HG02571 (cell line): Measurements from ENCODE around the gene KRTAP1-3.
"Not testable (repeated sequence)": the region's sequence is repeated elsewhere in the genome, so short reads cannot be mapped to it uniquely, and the experiment has no call there.

Experiments
- ATAC-seq: cut with Tn5 transposase; IDR thresholded peaks from one replicate; pipeline ENCODE4 v1.9.1; 2021; ENCODE audit warnings: mild to moderate bottlenecking, moderate library complexity; ENCODE audit not compliant: unreplicated experiment

Gene KRTAP1-3

DNA sequence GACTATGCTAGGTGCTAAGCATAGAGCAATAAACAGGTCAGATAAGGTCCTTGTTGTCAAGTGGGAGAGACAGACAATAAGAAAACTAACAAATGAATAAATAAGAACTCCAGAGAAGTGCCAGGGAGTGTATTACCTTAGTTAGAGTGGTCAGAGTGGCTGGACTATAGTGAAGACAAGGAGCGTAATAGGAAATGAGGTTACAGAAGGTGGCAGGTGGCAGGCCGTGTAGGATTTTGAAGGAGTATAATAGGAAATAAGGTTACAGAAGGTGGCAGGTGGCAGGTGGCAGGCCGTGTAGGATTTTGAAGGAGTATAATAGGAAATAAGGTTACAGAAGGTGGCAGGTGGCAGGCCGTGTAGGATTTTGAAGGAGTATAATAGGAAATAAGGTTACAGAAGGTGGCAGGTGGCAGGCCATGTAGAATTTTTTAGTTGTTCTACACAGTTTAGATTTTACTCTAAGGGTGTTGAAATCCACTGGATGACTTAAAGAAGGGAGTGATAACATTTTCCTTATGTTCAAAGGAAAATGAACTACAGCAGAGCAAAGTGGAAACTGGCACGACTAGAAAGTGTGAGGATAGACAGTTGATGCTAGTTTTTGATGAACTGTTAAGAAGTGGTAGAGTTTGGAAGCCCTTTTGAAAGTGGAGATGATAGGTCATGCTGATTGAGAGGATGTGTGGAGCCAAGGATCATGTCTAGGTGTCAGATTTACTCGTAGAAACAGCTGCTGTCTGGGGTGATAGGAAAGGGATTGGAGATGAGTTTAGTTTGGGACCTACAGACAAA, 22.2 kb downstream of the KRTAP1-3 start:
- ATAC-seq, result no peak

DNA sequence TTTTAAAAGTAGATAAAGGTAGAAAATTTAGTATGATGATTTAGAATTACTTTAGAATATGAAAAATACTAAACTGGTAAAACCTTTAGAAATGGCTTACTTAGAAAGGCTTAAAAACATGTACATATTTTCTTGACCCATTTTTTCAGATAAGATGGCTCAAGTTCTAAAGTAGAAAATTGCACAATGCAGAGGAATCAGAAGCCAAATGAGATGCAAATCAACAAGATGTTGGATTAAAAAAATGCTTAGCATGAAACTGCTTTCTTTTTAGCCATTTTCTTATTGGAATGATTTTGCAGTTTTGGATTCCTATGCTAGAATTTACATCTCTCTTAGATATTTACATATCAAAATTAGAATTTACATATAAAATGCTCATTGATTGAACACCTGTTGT, 24.2 kb downstream of the KRTAP1-3 start:
- no peak for ATAC-seq

DNA sequence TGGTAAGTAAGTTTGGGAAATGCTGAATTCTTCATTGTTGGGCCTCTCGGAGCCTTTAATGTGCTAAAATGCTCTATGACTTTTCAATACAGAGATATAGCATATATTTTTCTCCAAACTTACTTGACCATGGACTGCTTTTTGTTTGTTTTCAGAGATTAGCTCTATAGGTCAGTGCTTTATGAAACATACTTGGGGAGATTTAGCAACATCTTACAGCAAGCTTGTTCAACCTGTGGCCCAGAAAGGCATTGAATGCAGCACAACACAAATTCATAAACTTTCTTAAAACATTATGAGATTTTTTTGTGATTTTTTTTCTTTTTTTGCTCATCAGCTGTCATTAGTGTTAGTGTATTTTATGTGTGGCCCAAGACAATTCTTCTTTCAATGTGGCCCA, 24.7 kb downstream of the KRTAP1-3 start:
- ATAC-seq, result no peak

DNA sequence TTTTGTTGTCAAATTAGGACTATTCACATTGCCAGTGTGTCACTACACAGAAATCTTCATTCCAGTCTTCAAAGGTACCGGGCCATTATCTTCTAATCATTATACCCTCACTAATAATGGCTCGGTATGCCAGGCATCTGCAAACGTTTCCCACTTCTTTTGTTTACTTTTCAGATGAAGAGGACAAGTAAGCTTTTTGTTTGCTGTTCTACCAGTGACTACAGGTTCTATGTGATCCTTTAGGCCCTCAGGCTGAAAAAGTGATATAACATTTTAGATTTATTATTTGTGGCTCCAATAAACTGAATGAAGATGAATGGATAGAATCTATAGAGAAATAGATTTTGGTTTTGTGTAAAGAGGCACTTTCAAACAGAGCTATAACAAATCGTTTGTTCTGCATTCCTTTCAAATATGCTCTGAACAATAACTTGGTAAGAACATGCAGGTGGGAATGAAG, 25.3 kb downstream of the KRTAP1-3 start:
- no peak for ATAC-seq

DNA sequence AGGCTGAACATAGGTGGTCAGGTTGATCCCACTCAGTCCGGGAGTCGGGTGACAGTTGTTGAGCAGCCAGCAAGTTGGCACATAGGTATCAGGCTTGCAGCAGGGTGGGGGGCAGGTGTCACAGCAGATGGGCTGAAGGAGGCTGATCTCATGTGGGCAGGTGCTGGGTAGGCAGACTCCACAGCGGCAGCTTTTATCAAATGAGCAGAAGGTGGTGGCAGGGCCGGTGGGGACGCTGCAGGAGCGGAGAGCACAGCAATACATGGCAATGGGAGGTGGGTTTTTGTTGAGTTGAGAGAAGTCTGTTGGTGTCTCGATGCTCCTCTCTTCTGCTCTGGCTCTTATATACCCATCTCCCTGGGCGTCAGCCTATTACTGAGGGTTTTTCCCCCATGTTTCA, 25.9 kb downstream of the KRTAP1-3 start, which contains the start of gene KRTAP3-1:
Gene KRTAP3-1, minus strand, starts transcription at position 318 of the 400 bp plus-strand sequence. Its CDS starts 54 bp downstream, at position 264.
- ATAC-seq, result no peak

DNA sequence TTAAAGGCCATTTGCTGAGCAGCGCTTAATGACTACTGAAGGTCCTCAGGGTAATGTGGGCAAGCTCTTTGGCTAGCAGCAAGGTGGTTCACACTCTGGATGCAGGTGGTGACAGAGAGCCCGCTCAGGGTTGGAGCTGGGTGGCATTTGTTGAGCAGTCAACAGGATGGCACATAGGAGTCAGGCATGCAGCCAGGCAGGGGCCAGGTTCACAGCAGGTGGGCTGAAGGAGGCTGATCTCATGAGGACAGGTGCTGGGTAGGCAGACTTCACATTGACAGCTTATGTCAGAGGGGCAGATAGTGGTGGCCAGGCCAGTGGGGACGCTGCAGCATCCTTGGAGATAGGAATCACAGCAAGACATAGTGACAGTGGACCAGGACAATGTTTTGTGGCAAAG, 30.3 kb downstream of the KRTAP1-3 start:
- no peak for ATAC-seq

DNA sequence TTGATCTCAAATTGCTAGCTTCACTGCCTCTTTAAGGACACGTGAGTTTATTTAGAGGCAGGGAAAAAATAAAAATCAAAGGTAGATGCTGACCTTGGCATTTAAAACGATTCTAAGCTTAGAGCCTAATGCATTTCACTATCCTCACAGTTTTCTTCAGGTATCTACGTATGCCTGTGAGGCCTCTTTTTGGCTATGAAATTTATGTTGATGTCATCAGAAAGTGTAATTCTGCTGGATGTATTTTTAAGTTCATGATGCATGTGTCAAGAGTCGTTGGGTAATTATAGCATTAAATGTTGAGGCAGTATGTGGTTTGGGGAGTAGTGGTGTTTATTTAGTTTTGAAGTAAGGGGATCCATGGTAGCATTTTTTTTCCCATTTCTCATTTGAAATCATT, 30.7 kb downstream of the KRTAP1-3 start:
- ATAC-seq, result no peak

DNA sequence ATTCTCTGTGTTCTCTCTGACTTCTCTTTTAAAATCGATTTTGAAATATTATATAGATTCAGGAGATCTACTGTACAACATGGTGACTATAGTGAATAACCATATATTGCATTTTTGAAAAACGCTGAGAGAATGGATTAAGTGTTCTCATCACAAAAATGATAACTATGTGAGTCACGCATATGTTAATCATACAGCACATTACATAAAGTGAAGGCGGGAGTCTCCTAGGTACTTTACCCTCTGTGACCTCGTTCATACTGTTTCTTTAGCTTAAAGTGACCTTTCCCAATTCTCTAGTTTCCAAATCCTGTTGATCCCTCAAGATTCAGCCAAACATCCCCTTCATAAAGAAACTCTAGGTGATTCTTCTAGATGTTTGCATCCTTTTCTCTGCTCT, 31.9 kb downstream of the KRTAP1-3 start:
- no peak for ATAC-seq

DNA sequence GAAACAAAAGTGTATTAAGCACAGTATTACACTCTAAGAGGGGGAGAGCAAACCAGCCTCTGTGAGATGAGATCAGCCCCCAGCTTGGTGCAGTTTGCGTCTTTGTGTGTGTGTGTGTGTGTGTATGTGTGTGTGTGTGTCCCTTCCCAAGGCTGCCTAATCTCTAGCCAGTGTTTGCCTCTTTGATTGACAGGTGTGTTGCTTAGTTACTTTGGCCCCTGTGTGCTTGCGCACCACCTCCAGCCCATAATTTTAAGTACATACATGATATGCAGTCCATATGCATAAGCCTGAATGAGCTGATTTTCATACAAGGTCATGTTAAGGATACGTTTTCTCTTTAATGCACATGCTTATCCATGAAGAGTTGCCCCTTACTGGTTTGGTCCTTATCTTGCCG, 32.9 kb downstream of the KRTAP1-3 start:
- ATAC-seq, result no peak

DNA sequence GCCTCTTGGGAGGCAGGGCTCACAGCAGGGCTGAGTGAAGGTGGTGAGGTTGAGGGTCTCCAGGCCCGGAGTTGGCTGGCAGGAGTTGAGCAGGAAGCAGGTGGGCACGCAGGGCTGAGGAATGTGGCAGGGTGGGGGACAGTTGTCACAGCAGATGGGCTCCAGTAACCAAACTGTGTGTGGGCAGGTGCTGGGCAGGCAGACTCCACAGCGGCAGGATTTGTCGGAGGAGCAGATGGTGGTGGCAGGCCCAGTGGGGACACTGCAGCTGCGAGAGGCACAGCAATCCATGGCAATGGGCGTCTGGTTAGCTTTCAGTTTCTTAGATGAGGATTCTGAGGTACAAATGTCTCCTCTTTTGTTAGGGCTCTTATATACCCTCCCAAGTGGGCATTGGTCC, 35.1 kb downstream of the KRTAP1-3 start, which contains the start of gene KRTAP3-2:
Gene KRTAP3-2, minus strand, starts transcription at position 344 of the 400 bp plus-strand sequence. Its CDS starts 53 bp downstream, at position 291.
- ATAC-seq, result not testable (repeated sequence)

DNA sequence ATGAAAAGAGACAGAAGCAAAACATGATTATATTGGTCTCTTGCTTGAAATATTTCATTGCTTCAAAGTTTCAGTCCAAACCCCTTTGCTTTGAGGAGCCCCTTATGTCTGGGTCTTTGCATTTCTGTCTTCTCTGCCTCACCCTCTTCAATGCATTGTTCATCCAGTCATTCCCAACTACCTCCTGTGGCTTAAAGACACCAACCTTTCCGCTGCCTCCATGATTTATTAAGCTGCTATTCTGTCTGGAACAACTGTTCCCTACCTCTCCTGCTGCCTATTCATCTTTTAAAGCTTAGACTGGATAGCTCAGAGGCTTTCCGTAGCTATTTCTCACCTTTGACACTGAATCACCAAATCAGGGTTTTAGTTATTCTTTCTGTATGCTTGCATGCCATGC, 37.3 kb downstream of the KRTAP1-3 start:
- ATAC-seq, result no peak

DNA sequence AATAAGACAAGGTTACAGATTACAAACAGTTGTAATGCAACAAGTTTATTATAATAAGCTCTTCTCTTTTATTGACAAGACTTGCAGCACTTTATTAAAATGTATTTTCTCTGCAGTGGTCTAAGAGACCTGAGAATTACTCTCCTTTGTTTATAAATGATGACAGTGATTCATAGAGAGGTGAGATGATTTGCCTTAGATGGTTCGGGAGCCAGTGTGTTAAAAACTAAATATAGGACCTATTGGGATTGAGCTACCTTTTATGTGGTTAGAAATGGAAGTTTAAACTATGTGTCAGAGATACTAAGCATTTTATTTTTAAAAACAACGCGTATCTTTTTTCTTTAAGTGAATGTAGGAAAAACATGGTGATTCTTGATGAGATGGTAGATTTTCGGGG, 37.8 kb downstream of the KRTAP1-3 start:
- ATAC-seq, result no peak

DNA sequence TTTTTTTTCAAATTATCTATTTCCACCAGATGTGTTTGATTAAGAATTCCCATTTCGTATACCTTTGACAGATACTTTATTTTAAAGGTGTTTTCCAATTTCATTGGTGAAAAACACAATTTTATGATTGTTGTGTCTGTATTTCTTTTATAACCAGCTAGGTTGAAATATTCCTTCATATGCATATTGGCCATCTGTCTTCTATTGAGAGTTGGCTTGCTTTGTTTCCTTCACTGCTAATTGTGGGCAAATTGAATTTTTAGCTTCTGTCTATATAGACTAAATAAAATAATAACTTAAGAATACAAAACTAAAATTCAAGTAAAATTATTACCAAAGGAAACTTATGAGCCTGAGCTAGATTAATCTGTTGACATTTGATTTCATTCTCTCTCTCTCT, 39.6 kb downstream of the KRTAP1-3 start:
- ATAC-seq, result no peak

DNA sequence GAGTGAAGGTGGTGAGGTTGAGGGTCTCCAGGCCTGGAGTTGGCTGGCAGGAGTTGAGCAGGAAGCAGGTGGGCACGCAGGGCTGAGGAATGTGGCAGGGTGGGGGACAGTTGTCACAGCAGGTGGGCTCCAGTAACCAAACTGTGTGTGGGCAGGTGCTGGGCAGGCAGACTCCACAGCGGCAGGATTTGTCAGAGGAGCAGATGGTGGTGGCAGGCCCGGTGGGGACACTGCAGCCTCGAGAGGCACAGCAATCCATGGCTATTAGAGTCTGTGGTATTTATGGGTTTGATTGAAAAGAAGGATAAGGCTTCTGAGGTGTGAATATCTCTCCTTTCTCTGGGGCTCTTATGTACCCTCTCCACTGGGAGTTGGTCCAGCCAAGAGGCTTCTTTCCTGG, 40.8 kb downstream of the KRTAP1-3 start, which contains the start of gene KRTAP3-3:
Gene KRTAP3-3, minus strand, starts transcription at position 326 of the 400 bp plus-strand sequence. Its CDS starts 67 bp downstream, at position 259.
- no peak for ATAC-seq

DNA sequence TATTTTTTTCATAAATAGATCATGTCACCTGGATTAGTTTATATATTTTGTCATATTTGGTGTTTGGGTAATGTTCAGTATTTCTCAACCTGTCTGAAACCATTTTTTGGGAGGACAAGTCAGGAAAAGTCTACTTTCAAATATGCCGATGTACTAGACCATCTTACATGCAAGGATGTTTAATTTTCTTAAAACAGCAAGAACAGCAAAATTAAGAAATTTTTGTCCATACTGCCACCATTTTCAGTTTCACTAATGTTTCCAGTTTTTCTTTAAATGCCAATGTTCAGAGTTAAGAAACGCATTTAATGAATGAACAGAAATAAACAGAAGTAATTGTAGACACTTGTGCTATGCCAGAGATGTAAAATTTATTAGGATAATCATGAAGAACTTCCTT, 41.6 kb downstream of the KRTAP1-3 start:
- ATAC-seq, result no peak

DNA sequence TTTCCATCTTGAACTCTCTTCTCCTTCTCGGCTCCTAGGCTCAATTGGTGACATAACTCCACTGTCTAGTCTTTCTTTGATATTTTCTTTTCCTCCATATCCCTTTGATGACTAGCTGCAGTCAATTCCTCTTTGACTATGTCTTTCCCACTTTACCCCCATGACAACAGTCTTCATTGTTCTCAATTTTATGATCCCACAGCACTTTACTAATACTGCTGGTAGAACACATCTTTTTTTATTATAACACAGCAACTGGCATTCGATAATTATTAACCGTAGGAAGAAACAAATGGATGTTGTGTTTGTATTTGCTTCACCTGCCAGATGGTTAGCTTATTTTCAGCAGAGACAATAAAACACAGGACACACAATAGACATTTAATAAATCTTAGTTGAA, 42.0 kb downstream of the KRTAP1-3 start:
- ATAC-seq, result no peak

DNA sequence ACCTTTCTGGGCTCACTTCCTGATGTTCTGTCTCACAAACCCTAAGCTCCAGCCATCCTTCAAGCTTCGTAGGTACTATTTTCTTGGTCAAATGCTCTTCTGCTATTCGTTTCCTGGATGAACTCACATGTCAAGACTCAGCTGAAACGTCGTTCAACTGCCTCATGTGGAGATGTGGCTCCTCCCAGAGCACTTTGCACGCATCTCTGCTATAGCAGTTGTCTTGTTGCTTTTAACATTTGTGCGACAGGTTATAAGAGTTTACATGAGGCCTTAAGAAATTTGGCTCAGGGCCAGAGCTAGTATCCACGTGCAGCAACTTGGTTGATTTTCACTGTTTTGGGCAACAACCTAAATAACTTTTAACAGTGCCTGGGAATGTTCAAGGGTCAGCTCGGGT, 47.8 kb downstream of the KRTAP1-3 start:
- ATAC-seq, result no peak

DNA sequence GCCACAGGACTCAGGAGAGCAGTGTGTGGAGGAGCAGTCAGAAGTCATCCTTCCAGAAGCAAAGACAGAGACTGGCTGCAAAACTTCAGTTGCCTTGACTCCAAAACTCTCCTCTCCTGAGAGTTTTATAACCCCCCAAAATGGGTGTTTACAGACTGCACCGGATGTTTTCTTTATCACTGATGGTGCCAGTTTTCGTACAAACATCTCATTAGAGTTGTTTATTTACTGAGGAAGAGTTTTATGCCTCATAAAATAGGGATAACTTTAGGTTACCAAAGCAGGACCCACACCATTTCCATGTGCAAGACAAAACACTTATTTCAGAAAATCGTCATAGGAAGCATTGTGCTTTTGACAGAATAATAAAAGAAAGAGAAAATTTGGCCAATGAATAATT, 50.4 kb downstream of the KRTAP1-3 start, which contains the start of gene KRT40:
Gene KRT40, minus strand, starts transcription at position 101 of the 400 bp plus-strand sequence. Its CDS starts 53 bp downstream, at position 48.
- ATAC-seq, result no peak
